CD4-positive, alpha-beta memory T cell (primary cell): Measurements from ENCODE around the gene C6orf62. TPM values are rescaled to one million over a fixed set of nuclear protein-coding genes. Genes with fewer than 3 reads are reported as not detected.

Experiments used
- CTCF ChIA-PET: fragments of 350-600 bp; sonication (Branson Sonifier 250); formaldehyde crosslinking; loops from one replicate; lab custom pipeline; 2021; ENCODE audit warnings: inconsistent platforms; ENCODE audit not compliant: partially characterized antibody; lab: Charles Lee
- POLR2A ChIA-PET: fragments of 350-600 bp; sonication (Branson Sonifier 250); formaldehyde crosslinking; loops from one replicate; lab custom pipeline; 2021; ENCODE audit not compliant: partially characterized antibody; lab: Charles Lee
- DNase-seq, 5 donors: peaks; one replicate each; pipeline versions ENCODE4 v3.0.0 to v3.0.0-alpha.2; 2020 to 2022; ENCODE audit warnings: mixed read lengths in 1 of 5
- H3K27ac ChIP-seq: one replicate; pipeline ENCODE4 v1.7.0; 2013; ENCODE audit warnings: low read depth, low read length
- H3K27me3 ChIP-seq: 2 replicates; pipeline ENCODE4 v1.7.0; 2013; ENCODE audit warnings: mild to moderate bottlenecking, low read length, moderate library complexity; ENCODE audit not compliant: insufficient read depth
- H3K36me3 ChIP-seq: 2 replicates; pipeline ENCODE4 v1.7.0; 2013; ENCODE audit warnings: mild to moderate bottlenecking, low read length, moderate library complexity; ENCODE audit not compliant: insufficient read depth
- H3K4me1 ChIP-seq: 2 replicates; pipeline ENCODE4 v1.7.0; 2013; ENCODE audit warnings: mild to moderate bottlenecking, low read length, moderate library complexity; ENCODE audit not compliant: insufficient read depth
- H3K4me3 ChIP-seq, 2 donors: one replicate each; pipeline ENCODE4 v1.7.0; 2013; ENCODE audit warnings: low read length in 2 of 2, mild to moderate bottlenecking in 1 of 2
- H3K9me3 ChIP-seq, 2 donors: one replicate each; pipeline ENCODE4 v1.7.0; 2013; ENCODE audit warnings: low read length in 2 of 2, control low read depth in 1 of 2; ENCODE audit not compliant: control insufficient read depth in 1 of 2
- H3K27ac Mint-ChIP-seq, 7 donors: one replicate each; pipeline ENCODE4 v1.8.0; 2020 to 2021; ENCODE audit warnings: mixed read lengths in 7 of 7, mild to moderate bottlenecking in 6 of 7, inconsistent platforms in 3 of 7, moderate library complexity in 3 of 7
- H3K27me3 Mint-ChIP-seq, 2 donors: one replicate each; pipeline ENCODE4 v1.8.0; 2020 to 2021; ENCODE audit warnings: mixed read lengths in 2 of 2
- H3K36me3 Mint-ChIP-seq, 2 donors: one replicate each; pipeline ENCODE4 v1.8.0; 2020 to 2021; ENCODE audit warnings: mixed read lengths in 2 of 2, inconsistent platforms in 1 of 2, mild to moderate bottlenecking in 1 of 2
- H3K4me1 Mint-ChIP-seq, 4 donors: one replicate each; pipeline ENCODE4 v1.8.0; 2020 to 2021; ENCODE audit warnings: mixed read lengths in 4 of 4, mild to moderate bottlenecking in 1 of 4
- H3K4me3 Mint-ChIP-seq, 8 donors: one replicate each; pipeline ENCODE4 v1.8.0; 2020 to 2021; ENCODE audit warnings: mixed read lengths in 8 of 8, mild to moderate bottlenecking in 7 of 8, moderate library complexity in 6 of 8, inconsistent platforms in 3 of 8
- H3K9me3 Mint-ChIP-seq, 8 donors: one replicate each; pipeline ENCODE4 v1.8.0; 2020 to 2021; ENCODE audit warnings: mixed read lengths in 8 of 8, mild to moderate bottlenecking in 5 of 8, inconsistent platforms in 3 of 8, moderate library complexity in 1 of 8
- intact Hi-C: fragments of 100-400 bp; cut with micrococcal nuclease; formaldehyde crosslinking; loops from one replicate; pipeline ENCODE4 v1.15.1; 2023
- polyA plus RNA-seq, 2 donors: library from polyadenylated mRNA; unstranded; fragments of 300-500 nt; fragmentation: Illumina TruSeq; gene quantifications; one replicate each; pipeline ENCODE4 v1.2.3, GENCODE V29; 2021
- total RNA-seq, 2 experiments: library from RNA; stranded (reverse); gene quantifications; one replicate each; pipeline ENCODE4 v1.2.3, GENCODE V29; 2021

C6orf62 gene
- total and polyA plus RNA-seq, 4 experiments from 2014 or later = 90.1 to 176 (median 149) TPM

GRCh38 chr6:24692003-24692402, 27.0 kb downstream of the C6orf62 start:
- H3K27ac ChIP-seq = no peak overlapping the region
- intact Hi-C loops = loop anchor here (10.0 kb wide), 1 partner anchor 197 kb away; the partner anchor contains the start of gene ALDH5A1
- POLR2A ChIA-PET = interaction anchor here (1.2 kb wide), 1 partner anchor 25 kb away, joined by 3 read pairs; the partner anchor contains the start of genes ACOT13 and TDP2
- no peaks in the 10 kb centered on the region for H3K27me3 ChIP-seq
- Mint-ChIP-seq H3K4me1 (peaks cover 4 to 10% (median 7%) of the 10 kb centered on the region in 4 donors), H3K36me3 (peaks cover 3 to 5% of the 10 kb centered on the region in 2 donors), H3K27ac (peak overlapping the region in 1 of 7 donors; percentile 47), H3K4me3 (no peak overlapping the region), H3K9me3 (no peaks in the 10 kb centered on the region), H3K27me3 (no peaks in the 10 kb centered on the region)
- CTCF ChIA-PET = interaction anchor here (0.7 to 3.1 kb wide), 3 partner anchors 15 to 112 kb away, joined by 3 to 25 read pairs (median 3); no protein-coding TSS in a partner anchor
- H3K36me3 ChIP-seq = no peaks in the 10 kb centered on the region
- H3K4me1 ChIP-seq = no peaks in the 10 kb centered on the region
- H3K9me3 ChIP-seq = no peaks in the 10 kb centered on the region
- no peak overlapping the region for H3K4me3 ChIP-seq
- DNase-seq = no peak

- H3K4me3 ChIP-seq = no peak overlapping the region
- peaks cover 3 to 5% of the 10 kb centered on the region in 2 donors for H3K36me3 Mint-ChIP-seq
- no peaks in the 10 kb centered on the region for H3K4me1 ChIP-seq
- no peak overlapping the region for H3K27ac ChIP-seq
- peaks cover 4 to 12% (median 7%) of the 10 kb centered on the region in 4 donors for H3K4me1 Mint-ChIP-seq
- POLR2A ChIA-PET = interaction anchor here (1.2 kb wide), 1 partner anchor 25 kb away, joined by 3 read pairs; the partner anchor contains the start of genes ACOT13 and TDP2
- no peaks in the 10 kb centered on the region for H3K27me3 ChIP-seq
- CTCF ChIA-PET = interaction anchor here (0.7 to 3.1 kb wide), 3 partner anchors 14 to 112 kb away, joined by 3 to 25 read pairs (median 3); no protein-coding TSS in a partner anchor
- no peaks in the 10 kb centered on the region for H3K36me3 ChIP-seq
- H3K27ac Mint-ChIP-seq = no peak overlapping the region
- no peaks in the 10 kb centered on the region for H3K27me3 Mint-ChIP-seq
- DNase-seq = no peak
- H3K4me3 Mint-ChIP-seq = no peak overlapping the region
- no peaks in the 10 kb centered on the region for H3K9me3 Mint-ChIP-seq
- intact Hi-C loops = loop anchor here (10.0 kb wide), 1 partner anchor 197 kb away; the partner anchor contains the start of gene ALDH5A1
- no peaks in the 10 kb centered on the region for H3K9me3 ChIP-seq
These were observed 27.4 kb downstream of the C6orf62 start for GRCh38 chr6:24691550-24691949.

GRCh38 chr6:24690593-24690992, 28.4 kb downstream of the C6orf62 start:
- H3K36me3 Mint-ChIP-seq = peaks cover 3 to 5% of the 10 kb centered on the region in 2 donors
- Histone ChIP-seq H3K36me3 (no peaks in the 10 kb centered on the region), H3K27me3 (no peaks in the 10 kb centered on the region), H3K27ac (no peak overlapping the region), H3K4me1 (no peaks in the 10 kb centered on the region), H3K4me3 (no peak overlapping the region), H3K9me3 (no peaks in the 10 kb centered on the region)
- H3K4me1 Mint-ChIP-seq = peaks cover 4 to 12% (median 6%) of the 10 kb centered on the region in 4 donors
- H3K27ac Mint-ChIP-seq = peak overlapping the region in 2 of 7 donors; percentile 3 to 15
- POLR2A ChIA-PET = no interaction called here
- no peaks in the 10 kb centered on the region for H3K27me3 Mint-ChIP-seq
- CTCF ChIA-PET = interaction anchor here (3.1 kb wide), 1 partner anchor 108 kb away, joined by 25 read pairs; no protein-coding TSS in a partner anchor
- DNase-seq = no peak
- H3K4me3 Mint-ChIP-seq = no peak overlapping the region
- H3K9me3 Mint-ChIP-seq = no peaks in the 10 kb centered on the region
- intact Hi-C loops = loop anchor here (10.0 kb wide), 1 partner anchor 196 kb away; the partner anchor contains the start of gene ALDH5A1

GRCh38 chr6:24689964-24690363, 29.0 kb downstream of the C6orf62 start:
- no peak overlapping the region for H3K27ac Mint-ChIP-seq
- intact Hi-C loops = loop anchor here (10.0 kb wide), 1 partner anchor 195 kb away; the partner anchor contains the start of gene ALDH5A1
- no peak for DNase-seq
- Histone ChIP-seq H3K4me3 (no peak overlapping the region), H3K36me3 (no peaks in the 10 kb centered on the region), H3K9me3 (no peaks in the 10 kb centered on the region), H3K4me1 (no peaks in the 10 kb centered on the region), H3K27ac (no peak overlapping the region), H3K27me3 (no peaks in the 10 kb centered on the region)
- CTCF ChIA-PET = interaction anchor here (0.7 to 2.2 kb wide), 3 partner anchors 105 to 110 kb away, joined by 3 to 11 read pairs (median 6); no protein-coding TSS in a partner anchor
- H3K36me3 Mint-ChIP-seq = peaks cover 3 to 5% of the 10 kb centered on the region in 2 donors
- POLR2A ChIA-PET = no interaction called here
- H3K4me1 Mint-ChIP-seq = peaks cover 0 to 8% (median 4%) of the 10 kb centered on the region in 4 donors
- no peak overlapping the region for H3K4me3 Mint-ChIP-seq
- H3K27me3 Mint-ChIP-seq = no peaks in the 10 kb centered on the region
- no peaks in the 10 kb centered on the region for H3K9me3 Mint-ChIP-seq

GRCh38 chr6:24686946-24687345, 32.0 kb downstream of the C6orf62 start:
- intact Hi-C loops = no loop called here
- H3K36me3 Mint-ChIP-seq = peaks cover 3 to 5% of the 10 kb centered on the region in 2 donors
- Histone ChIP-seq H3K9me3 (no peaks in the 10 kb centered on the region), H3K4me3 (no peak overlapping the region), H3K27ac (no peak overlapping the region), H3K27me3 (no peaks in the 10 kb centered on the region), H3K4me1 (no peaks in the 10 kb centered on the region), H3K36me3 (no peaks in the 10 kb centered on the region)
- peaks cover 0 to 4% (median 0%) of the 10 kb centered on the region in 4 donors for H3K4me1 Mint-ChIP-seq
- no peaks in the 10 kb centered on the region for H3K9me3 Mint-ChIP-seq
- H3K4me3 Mint-ChIP-seq = no peak overlapping the region
- CTCF ChIA-PET = interaction anchor here (1.2 kb wide), 1 partner anchor 106 kb away, joined by 3 read pairs; no protein-coding TSS in a partner anchor
- POLR2A ChIA-PET = no interaction called here
- no peak overlapping the region for H3K27ac Mint-ChIP-seq
- DNase-seq = no peak
- H3K27me3 Mint-ChIP-seq = no peaks in the 10 kb centered on the region

- POLR2A ChIA-PET = no interaction called here
- H3K27ac Mint-ChIP-seq = peak overlapping the region in 1 of 7 donors; percentile 64
These were observed 32.5 kb downstream of the C6orf62 start for GRCh38 chr6:24686408-24686807.

More at GRCh38 chr6:24686408-24686807, 32.5 kb downstream of the C6orf62 start:
- H3K27me3 Mint-ChIP-seq = no peaks in the 10 kb centered on the region
- no peaks in the 10 kb centered on the region for H3K4me1 ChIP-seq
- H3K4me3 ChIP-seq = no peak overlapping the region
- no peaks in the 10 kb centered on the region for H3K27me3 ChIP-seq
- H3K36me3 ChIP-seq = no peaks in the 10 kb centered on the region
- peaks cover 0 to 4% (median 0%) of the 10 kb centered on the region in 4 donors for H3K4me1 Mint-ChIP-seq
- no peak overlapping the region for H3K27ac ChIP-seq
- no peak overlapping the region for H3K4me3 Mint-ChIP-seq
- no peaks in the 10 kb centered on the region for H3K9me3 ChIP-seq
- peaks cover 3 to 9% of the 10 kb centered on the region in 2 donors for H3K36me3 Mint-ChIP-seq
- intact Hi-C loops = no loop called here
- DNase-seq = no peak
- H3K9me3 Mint-ChIP-seq = no peaks in the 10 kb centered on the region
- CTCF ChIA-PET = interaction anchor here (1.2 kb wide), 1 partner anchor 105 kb away, joined by 3 read pairs; no protein-coding TSS in a partner anchor
